Measurements from ENCODE around the gene ZNF574. TPM values are rescaled to one million over a fixed set of nuclear protein-coding genes. Genes with fewer than 3 reads are reported as not detected.

Gene ZNF574
- polyA plus RNA-seq, 1 donor (not counting 4 experiments of a cell fraction or from before 2014, with no cell fraction given), result 6.8 TPM

GRCh38 chr19:42053037-42053935 is 22.7 kb upstream of the ZNF574 start:
- FAIRE-seq (peak; percentile 85), DNase-seq (ENCODE audit: low read depth, low spot score) (no peak)
- Histone ChIP-seq H2AFZ (ENCODE audit: control insufficient read depth, low read length) (no peak overlapping the region), H3K4me1 (ENCODE audit: control insufficient read depth, extremely low read depth, insufficient read depth, low read length) (peaks cover 39% of the 10 kb centered on the region), H3K36me3 (ENCODE audit: control insufficient read depth in 2 of 2, extremely low read depth in 1 of 2, insufficient read depth in 2 of 2, low read length in 2 of 2) (no peaks in the 10 kb centered on the region), H3K9ac (ENCODE audit: control insufficient read depth, extremely low read depth, insufficient read depth, low read length) (no peak overlapping the region), H3K79me2 (ENCODE audit: control insufficient read depth, insufficient read depth, low read length) (no peaks in the 10 kb centered on the region), H3K4me3 (ENCODE audit: control insufficient read depth in 2 of 3, extremely low read depth in 1 of 3, insufficient read depth in 2 of 3, low read depth in 1 of 3, low read length in 3 of 3) (no peak overlapping the region), H3K4me2 (ENCODE audit: control insufficient read depth, extremely low read depth, insufficient read depth, low read depth, low read length) (peak overlapping the region; percentile 56), H3K27ac (ENCODE audit: control insufficient read depth, insufficient read depth, low read length) (no peak overlapping the region), H3K9me1 (ENCODE audit: control insufficient read depth, extremely low read depth, insufficient read depth, low read length) (no peaks in the 10 kb centered on the region), H3K9me3 (ENCODE audit: control insufficient read depth, low read depth, low read length) (no peaks in the 10 kb centered on the region), H4K20me1 (ENCODE audit: control insufficient read depth, extremely low read depth, insufficient read depth, low read length) (no peaks in the 10 kb centered on the region), H3K27me3 (ENCODE audit: control insufficient read depth, extremely low read depth, insufficient read depth, low read length) (no peaks in the 10 kb centered on the region)
- no peak for TF ChIP-seq EZH2 (IDR thresholded peaks at IDR 0.05; ENCODE audit: low read length)
- TF ChIP-seq CTCF (optimal IDR thresholded peaks at IDR 0.05 in 1 of 3, IDR thresholded peaks at IDR 0.05 in 1 of 3, conservative IDR thresholded peaks at IDR 0.05 in 1 of 3; ENCODE audit: extremely low read depth in 1 of 3, insufficient read depth in 2 of 3, low read length in 3 of 3), result no peak
- dilution Hi-C loops (cut with MboI; ENCODE audit: extremely low pct_ligation_motif_present, low sequenced_read_pairs), result no loop called here

GRCh38 chr19:42054205-42054604 is 21.8 kb upstream of the ZNF574 start:
- Histone ChIP-seq H3K4me2 (ENCODE audit: control insufficient read depth, extremely low read depth, insufficient read depth, low read depth, low read length) (no peak overlapping the region), H3K9ac (ENCODE audit: control insufficient read depth, extremely low read depth, insufficient read depth, low read length) (no peak overlapping the region), H3K4me1 (ENCODE audit: control insufficient read depth, extremely low read depth, insufficient read depth, low read length) (peaks cover 34% of the 10 kb centered on the region), H3K27ac (ENCODE audit: control insufficient read depth, insufficient read depth, low read length) (no peak overlapping the region), H3K79me2 (ENCODE audit: control insufficient read depth, insufficient read depth, low read length) (no peaks in the 10 kb centered on the region), H3K36me3 (ENCODE audit: control insufficient read depth in 2 of 2, extremely low read depth in 1 of 2, insufficient read depth in 2 of 2, low read length in 2 of 2) (no peaks in the 10 kb centered on the region), H3K9me1 (ENCODE audit: control insufficient read depth, extremely low read depth, insufficient read depth, low read length) (no peaks in the 10 kb centered on the region), H2AFZ (ENCODE audit: control insufficient read depth, low read length) (no peak overlapping the region), H3K9me3 (ENCODE audit: control insufficient read depth, low read depth, low read length) (no peaks in the 10 kb centered on the region), H4K20me1 (ENCODE audit: control insufficient read depth, extremely low read depth, insufficient read depth, low read length) (no peaks in the 10 kb centered on the region), H3K27me3 (ENCODE audit: control insufficient read depth, extremely low read depth, insufficient read depth, low read length) (no peaks in the 10 kb centered on the region), H3K4me3 (ENCODE audit: control insufficient read depth in 2 of 3, extremely low read depth in 1 of 3, insufficient read depth in 2 of 3, low read depth in 1 of 3, low read length in 3 of 3) (no peak overlapping the region)
- TF ChIP-seq CTCF (optimal IDR thresholded peaks at IDR 0.05 in 1 of 3, IDR thresholded peaks at IDR 0.05 in 1 of 3, conservative IDR thresholded peaks at IDR 0.05 in 1 of 3; ENCODE audit: extremely low read depth in 1 of 3, insufficient read depth in 2 of 3, low read length in 3 of 3) (no peak), EZH2 (IDR thresholded peaks at IDR 0.05; ENCODE audit: low read length) (no peak)
- no peak for FAIRE-seq
- dilution Hi-C loops (cut with MboI; ENCODE audit: extremely low pct_ligation_motif_present, low sequenced_read_pairs), result no loop called here
- DNase-seq (ENCODE audit: low read depth, low spot score), result no peak

All from keratinocyte (primary cell).